ENCODE measurements around the gene MYO1H.
"Not testable (repeated sequence)": the region's sequence is repeated elsewhere in the genome, so short reads cannot be mapped to it uniquely, and the experiment has no call there.

Gene MYO1H, protein sequence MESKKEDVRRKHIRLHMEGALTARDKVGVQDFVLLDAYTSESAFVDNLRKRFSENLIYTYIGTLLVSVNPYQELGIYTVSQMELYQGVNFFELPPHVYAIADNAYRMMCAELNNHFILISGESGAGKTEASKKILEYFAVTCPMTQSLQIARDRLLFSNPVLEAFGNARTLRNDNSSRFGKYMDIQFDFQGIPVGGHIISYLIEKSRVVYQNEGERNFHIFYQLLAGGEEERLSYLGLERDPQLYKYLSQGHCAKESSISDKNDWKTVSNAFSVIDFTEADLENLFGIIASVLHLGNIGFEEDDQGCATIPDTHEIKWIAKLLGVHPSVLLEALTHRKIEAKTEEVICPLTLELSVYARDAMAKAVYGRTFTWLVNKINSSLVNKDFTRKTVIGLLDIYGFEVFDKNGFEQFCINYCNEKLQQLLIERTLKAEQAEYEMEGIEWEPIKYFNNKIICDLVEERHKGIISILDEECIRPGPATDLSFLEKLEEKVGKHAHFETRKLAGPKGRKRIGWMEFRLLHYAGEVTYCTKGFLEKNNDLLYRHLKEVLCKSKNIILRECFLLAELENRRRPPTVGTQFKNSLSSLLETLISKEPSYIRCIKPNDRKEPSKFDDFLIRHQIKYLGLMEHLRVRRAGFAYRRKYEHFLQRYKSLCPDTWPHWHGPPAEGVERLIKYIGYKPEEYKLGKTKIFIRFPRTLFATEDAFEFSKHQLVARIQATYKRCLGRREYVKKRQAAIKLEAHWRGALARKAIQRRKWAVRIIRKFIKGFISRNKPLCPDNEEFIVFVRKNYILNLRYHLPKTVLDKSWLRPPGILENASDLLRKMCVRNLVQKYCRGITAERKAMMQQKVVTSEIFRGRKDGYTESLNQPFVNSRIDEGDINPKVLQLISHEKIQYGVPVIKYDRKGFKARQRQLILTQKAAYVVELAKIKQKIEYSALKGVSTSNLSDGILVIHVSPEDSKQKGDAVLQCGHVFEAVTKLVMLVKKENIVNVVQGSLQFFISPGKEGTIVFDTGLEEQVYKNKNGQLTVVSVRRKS

DNA sequence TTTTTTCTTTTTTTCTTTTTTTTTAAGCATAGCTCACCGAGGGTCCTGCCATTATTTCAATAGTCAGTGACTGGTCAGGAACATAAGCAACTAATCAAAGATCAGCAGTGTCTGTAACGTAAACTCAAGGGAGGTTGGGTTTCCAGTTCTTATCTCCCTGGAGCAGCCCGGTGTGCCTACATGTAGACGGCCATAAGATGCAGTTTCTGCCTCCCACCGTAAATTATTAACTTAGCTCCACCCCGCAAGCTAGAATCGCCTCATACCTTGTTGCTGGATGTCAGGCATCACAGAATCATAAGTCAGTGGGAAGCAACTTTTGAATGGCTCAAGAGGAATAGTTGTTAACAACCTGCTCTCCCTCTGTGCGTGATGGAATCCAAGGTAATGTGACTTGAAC, at the start of gene MYO1H:
MYO1H (plus strand) TSS at position 312 of the 400 bp plus-strand sequence; CDS start at position 373, 61 bp downstream.
- no peak for DNase-seq

GRCh38 chr12:109299849-109300248, 47.9 kb upstream of the MYO1H start:
- DNase-seq: no peak

- DNase-seq: no peak
These were observed 46.0 kb upstream of the MYO1H start for GRCh38 chr12:109301643-109302168.

- no peak for DNase-seq
These were observed 45.3 kb upstream of the MYO1H start for GRCh38 chr12:109302358-109302757.

GRCh38 chr12:109302770-109303169, 44.9 kb upstream of the MYO1H start:
- DNase-seq: no peak

DNA sequence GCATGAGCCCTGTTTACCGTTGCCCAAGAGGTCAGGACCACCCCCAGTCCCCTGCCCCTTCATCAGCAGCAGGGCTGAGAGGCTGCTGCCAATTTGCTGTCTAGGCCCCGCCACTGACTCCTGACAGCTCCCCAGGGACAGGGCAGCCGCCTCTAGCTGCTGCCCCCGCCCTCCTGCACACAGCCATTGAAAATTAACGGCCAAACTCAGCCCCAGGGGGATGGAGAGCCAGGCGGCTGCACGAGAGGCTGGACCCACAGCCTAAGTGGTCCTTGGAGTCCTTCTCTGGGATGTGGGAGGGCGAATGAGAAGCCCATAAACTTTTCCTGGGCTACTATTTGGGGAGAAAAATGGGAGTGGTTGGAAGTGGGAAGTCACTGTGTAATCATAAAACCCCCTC, 43.2 kb upstream of the MYO1H start:
- no peak for DNase-seq

GRCh38 chr12:109305547-109305946, 42.2 kb upstream of the MYO1H start:
- DNase-seq: no peak

- DNase-seq: no peak
These were observed 40.6 kb upstream of the MYO1H start for GRCh38 chr12:109307051-109307450.

GRCh38 chr12:109308534-109309380, 38.9 kb upstream of the MYO1H start, which contains the start of gene FOXN4:
Gene FOXN4 (minus strand): TSS chr12:109309284. CDS start chr12:109308321, 963 bp downstream.
- no peak for DNase-seq

DNA sequence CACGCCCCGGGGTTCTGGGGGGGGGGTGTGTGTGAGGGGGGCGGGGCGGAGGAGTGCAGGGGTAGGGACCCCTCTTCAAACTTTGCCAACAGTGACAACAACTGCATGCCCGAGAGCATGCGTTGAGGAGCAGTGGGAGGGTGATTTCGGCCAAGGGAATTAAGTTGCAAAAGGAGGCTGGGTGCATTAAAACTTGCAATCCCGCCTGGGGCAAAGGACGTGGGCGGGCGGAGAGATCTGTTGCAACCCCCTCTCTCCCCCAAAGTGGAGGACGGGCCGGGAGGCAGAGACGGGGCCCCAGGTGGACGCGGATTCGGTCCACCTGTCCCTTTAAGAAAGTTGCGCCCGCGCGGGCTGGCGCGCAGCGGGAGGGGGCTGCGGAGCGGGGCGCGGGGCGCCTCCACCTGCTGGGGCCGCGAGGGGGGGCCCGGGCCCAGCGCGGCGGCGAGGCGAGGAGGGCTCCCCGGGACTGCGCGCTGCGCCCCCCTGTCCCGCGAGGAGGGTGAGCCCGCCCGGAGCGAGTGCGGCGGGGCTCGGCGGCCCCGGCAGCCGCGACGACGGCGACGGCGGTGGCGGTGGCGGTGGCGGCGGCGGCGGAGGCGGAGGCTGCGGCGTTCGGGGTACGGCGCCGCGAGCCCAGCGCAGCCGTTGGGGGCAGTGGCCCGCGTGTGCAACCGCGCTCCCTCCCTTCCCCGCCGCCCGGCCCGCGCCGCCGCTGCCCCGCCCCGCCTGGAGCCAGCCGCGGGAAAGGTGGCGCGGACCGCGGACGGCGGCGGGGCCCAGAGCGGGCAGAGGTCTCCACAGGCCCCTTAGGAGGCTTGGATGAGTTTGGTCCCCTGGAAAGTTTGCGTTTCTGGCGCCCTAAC, 38.1 kb upstream of the MYO1H start:
- DNase-seq: peak; percentile 24

DNA sequence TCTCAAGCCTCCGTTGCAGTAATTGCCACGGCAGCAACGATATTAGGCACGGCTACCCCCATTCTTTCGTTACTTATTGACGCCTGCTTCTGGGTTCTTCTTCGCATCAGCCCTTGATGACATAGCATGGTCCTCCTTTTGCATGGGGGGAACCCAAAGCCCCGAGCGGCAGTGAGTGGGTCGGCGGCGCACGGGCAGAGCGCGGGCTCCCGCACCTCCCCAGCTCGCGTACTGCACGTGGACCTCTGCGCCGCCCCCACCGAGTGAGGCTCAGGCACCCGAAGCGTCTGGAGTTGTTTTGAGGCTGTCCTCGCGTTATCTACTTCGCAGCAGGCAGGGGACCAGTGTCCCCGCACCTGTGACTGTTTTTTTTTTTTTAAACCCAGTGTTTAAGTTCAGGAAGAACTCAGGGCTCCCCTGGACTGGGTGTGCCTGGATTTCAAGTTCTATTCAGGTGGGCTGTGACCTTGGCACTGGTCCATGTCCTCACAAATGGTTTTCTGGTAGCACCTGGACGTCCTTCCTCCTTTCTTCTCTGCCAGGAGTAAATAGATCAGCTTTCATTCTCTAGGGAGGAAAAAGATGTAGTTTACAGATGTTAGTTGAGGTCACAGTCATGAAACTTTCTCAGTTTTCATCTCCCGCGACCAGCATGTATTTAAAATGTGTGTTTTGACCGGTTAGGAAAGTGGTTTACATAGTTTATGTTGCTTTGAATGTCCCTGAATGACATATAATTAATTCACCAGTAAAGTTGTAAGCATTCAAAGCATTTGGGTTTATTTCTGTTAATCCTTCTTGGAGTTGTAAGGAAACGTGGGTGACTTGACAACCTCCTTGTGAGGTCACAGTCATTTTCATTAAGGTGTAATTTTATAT, 37.2 kb upstream of the MYO1H start:
- peak; percentile 40 for DNase-seq

GRCh38 chr12:109321294-109321693, 26.4 kb upstream of the MYO1H start:
- DNase-seq: not testable (repeated sequence)

GRCh38 chr12:109329003-109329402, 18.7 kb upstream of the MYO1H start:
- DNase-seq: no peak

DNA sequence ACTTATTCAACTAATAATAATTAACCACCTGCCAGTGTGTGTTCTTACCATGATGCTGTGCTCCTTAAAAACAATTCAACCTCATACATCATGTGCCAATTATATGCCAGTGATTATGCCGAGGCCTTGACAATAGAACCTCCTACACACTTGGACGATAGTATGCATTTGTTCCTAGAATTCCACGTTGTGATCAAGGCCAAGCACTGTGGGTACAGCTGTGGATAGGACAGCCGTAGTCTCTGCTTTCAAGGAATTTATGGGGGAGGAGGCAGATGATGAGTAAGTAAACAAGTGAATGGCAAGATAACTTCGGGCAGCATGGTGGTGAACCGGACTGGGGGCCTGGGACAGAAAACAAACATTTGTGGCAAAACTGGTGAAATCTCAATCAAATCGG, 18.0 kb upstream of the MYO1H start:
- no peak for DNase-seq

- DNase-seq: no peak
These were observed 17.1 kb upstream of the MYO1H start for GRCh38 chr12:109330282-109331230.

DNA sequence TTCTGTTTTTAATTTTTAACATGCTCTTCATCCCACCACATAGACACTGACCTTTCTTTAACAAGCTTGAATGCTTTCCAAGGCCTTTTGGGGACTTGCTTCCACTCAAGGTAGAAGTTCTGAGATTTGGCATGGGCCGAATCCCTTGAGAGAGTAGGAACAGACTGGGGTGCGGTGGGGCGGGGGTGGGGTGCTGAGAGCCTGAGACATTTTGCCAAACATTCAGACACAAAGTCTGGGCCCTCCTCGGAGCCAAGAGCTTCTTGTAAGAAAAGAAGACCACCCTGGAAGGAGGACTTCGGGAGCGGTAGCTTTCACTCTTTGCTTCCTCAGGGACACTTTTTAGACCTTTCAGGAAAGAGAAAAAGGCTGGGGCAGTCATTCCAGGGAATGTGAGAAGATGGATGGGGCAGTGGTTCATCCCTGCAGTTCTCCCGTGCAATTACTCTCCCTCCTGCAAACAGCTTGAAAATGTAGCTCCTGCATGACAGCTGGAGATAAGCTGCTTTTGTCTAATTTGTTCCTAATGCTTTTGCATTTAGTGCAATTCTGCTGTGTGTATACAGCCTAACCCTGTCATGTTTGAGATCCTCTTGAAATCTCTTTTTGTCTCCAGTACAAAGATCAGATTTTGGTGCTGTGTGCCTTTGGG, 16.3 kb upstream of the MYO1H start:
- DNase-seq: no peak

DNA sequence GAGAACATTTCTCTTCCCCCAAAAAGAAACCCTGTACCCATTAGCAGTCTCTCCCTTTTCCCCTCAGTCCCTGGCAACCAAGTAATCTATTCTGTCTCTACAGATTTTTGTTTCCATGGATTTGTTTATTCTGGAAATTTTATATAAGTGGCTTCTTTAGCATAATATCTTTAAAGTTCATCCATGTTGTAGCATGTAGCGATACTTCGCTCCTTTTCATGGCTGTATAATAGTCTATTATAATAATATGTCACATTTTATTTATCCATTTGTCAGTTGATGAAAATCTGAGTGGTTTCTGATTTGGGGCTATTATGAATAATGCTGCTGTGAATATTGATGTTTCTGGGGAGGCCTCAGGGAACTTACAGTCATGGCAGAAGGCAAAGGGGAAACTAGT, 12.8 kb upstream of the MYO1H start:
- no peak for DNase-seq

- no peak for DNase-seq
These were observed 11.1 kb upstream of the MYO1H start for GRCh38 chr12:109336593-109336992.

Measured in stimulated activated CD4-positive, alpha-beta T cell treated with anti-CD3 and anti-CD28 coated beads, Interleukin-15, amount 100 ng/mL, for 24 hours (primary cell).